Smooth muscle cell (in vitro differentiated cells): ENCODE results near the gene WDR86. TPM values are rescaled to one million over a fixed set of nuclear protein-coding genes. Genes with fewer than 3 reads are reported as not detected.

Source experiments
- DNase-seq: peaks from one replicate; lab custom pipeline; 2025; ENCODE audit not compliant: unreplicated experiment; lab: John Stamatoyannopoulos, UW
- H2AFZ ChIP-seq: fragments of 200-600 bp; sonication (generic); 2 replicates; pipeline ENCODE4 v1.6.0; 2016; ENCODE audit warnings: antibody characterized with exemption, low read depth, mild to moderate bottlenecking
- H3F3A ChIP-seq: fragments of 200-600 bp; sonication (generic); 2 replicates; pipeline ENCODE4 v1.6.0; 2017; ENCODE audit warnings: antibody characterized with exemption, low read depth
- H3K27ac ChIP-seq: fragments of 200-600 bp; sonication (generic); 2 replicates; pipeline ENCODE4 v1.5.1; 2016; ENCODE audit warnings: low read depth, mild to moderate bottlenecking
- H3K27me3 ChIP-seq: fragments of 200-600 bp; sonication (generic); 2 replicates; pipeline ENCODE4 v1.6.1; 2016; ENCODE audit warnings: low read depth, mild to moderate bottlenecking
- H3K36me3 ChIP-seq: fragments of 200-600 bp; sonication (generic); 2 replicates; pipeline ENCODE4 v1.5.1; 2016; ENCODE audit warnings: low read depth
- H3K4me1 ChIP-seq: fragments of 200-600 bp; sonication (generic); 2 replicates; pipeline ENCODE4 v1.5.1; 2016; ENCODE audit warnings: low read depth
- H3K4me2 ChIP-seq: fragments of 200-600 bp; sonication (generic); 2 replicates; pipeline ENCODE4 v1.6.0; 2016; ENCODE audit warnings: mild to moderate bottlenecking
- H3K4me3 ChIP-seq: fragments of 200-600 bp; sonication (generic); 2 replicates; pipeline ENCODE4 v1.5.1; 2016; ENCODE audit warnings: mild to moderate bottlenecking
- H3K79me2 ChIP-seq: fragments of 200-600 bp; sonication (generic); 2 replicates; pipeline ENCODE4 v1.6.0; 2016; ENCODE audit warnings: low read depth, mild to moderate bottlenecking
- H3K9ac ChIP-seq: fragments of 200-600 bp; sonication (generic); 2 replicates; pipeline ENCODE4 v1.6.0; 2016; ENCODE audit warnings: low read depth
- H3K9me3 ChIP-seq: fragments of 200-600 bp; sonication (generic); replicated peaks from 2 replicates; pipeline ENCODE4 v1.5.1; 2016; ENCODE audit warnings: low read depth
- H4K20me1 ChIP-seq: fragments of 200-600 bp; sonication (generic); 2 replicates; pipeline ENCODE4 v1.6.0; 2016; ENCODE audit warnings: low read depth
- CTCF ChIP-seq: fragments of 200-600 bp; sonication (generic); IDR thresholded peaks from 2 replicates; pipeline ENCODE4 v1.5.1; 2017; ENCODE audit warnings: borderline replicate concordance, mild to moderate bottlenecking, antibody characterized with exemption; ENCODE audit not compliant: insufficient read depth, poor library complexity, severe bottlenecking
- WGBS: methylation state at CpG from one replicate; pipeline ENCODE4 v1.1.7; 2016; ENCODE audit warnings: low lambda C conversion rate; 5-methylcytosine and 5-hydroxymethylcytosine counted together
- polyA plus RNA-seq: library from polyadenylated mRNA; unstranded; fragments of >200 nt; fragmentation: Nextera tagmentation; extraction: Ambion mirVana; gene quantifications from 2 replicates; pipeline ENCODE4 v1.2.1, GENCODE V29; 2016
- total RNA-seq: library from RNA; depleted of rRNA; stranded (reverse); fragments of >200 nt; gene quantifications from 2 replicates; pipeline ENCODE4 v1.2.3, GENCODE V29; 2014

The WDR86 gene
- total and polyA plus RNA-seq, 2 experiments from 2014 or later, result 1.3 to 4.1 TPM

GRCh38 chr7:151420144-151420543 lies 10.3 kb upstream of the WDR86 start:
- no peaks in the 10 kb centered on the region for H3K36me3 ChIP-seq
- H3K4me3 ChIP-seq, result no peak overlapping the region
- no peak overlapping the region for H2AFZ ChIP-seq
- no peak for DNase-seq
- H3K9me3 ChIP-seq, result no peaks in the 10 kb centered on the region
- no peak overlapping the region for H3K9ac ChIP-seq
- WGBS, result 73% methylated on average over 5 of the region's 5 CpGs
- peaks cover 5% of the 10 kb centered on the region for H3F3A ChIP-seq
- no peaks in the 10 kb centered on the region for H3K4me1 ChIP-seq
- H3K27ac ChIP-seq, result no peak overlapping the region
- no peak overlapping the region for H3K4me2 ChIP-seq
- H4K20me1 ChIP-seq, result no peaks in the 10 kb centered on the region
- no peaks in the 10 kb centered on the region for H3K27me3 ChIP-seq
- no peak for TF ChIP-seq CTCF
- no peaks in the 10 kb centered on the region for H3K79me2 ChIP-seq

- WGBS, result 29% methylated on average over 11 of the region's 11 CpGs
Measured at GRCh38 chr7:151416941-151417315, 7.1 kb upstream of the WDR86 start.

GRCh38 chr7:151416112-151416940 lies 6.5 kb upstream of the WDR86 start:
- Histone ChIP-seq H3K27ac (no peak overlapping the region), H3K9me3 (no peaks in the 10 kb centered on the region), H3K9ac (no peak overlapping the region), H3K4me3 (no peak overlapping the region), H3F3A (no peaks in the 10 kb centered on the region), H3K36me3 (no peaks in the 10 kb centered on the region), H3K79me2 (no peaks in the 10 kb centered on the region), H3K27me3 (peaks cover 6% of the 10 kb centered on the region), H4K20me1 (no peaks in the 10 kb centered on the region), H3K4me2 (no peak overlapping the region), H3K4me1 (no peaks in the 10 kb centered on the region), H2AFZ (no peak overlapping the region)
- DNase-seq, result no peak
- TF ChIP-seq CTCF, result no peak
- WGBS, result 65% methylated on average over 10 of the region's 10 CpGs

More at GRCh38 chr7:151416941-151417315, 7.1 kb upstream of the WDR86 start:
- Histone ChIP-seq H3K4me2 (no peak overlapping the region), H3K9me3 (no peaks in the 10 kb centered on the region), H3K79me2 (no peaks in the 10 kb centered on the region), H2AFZ (no peak overlapping the region), H3K9ac (no peak overlapping the region), H3K27ac (no peak overlapping the region), H3K4me1 (no peaks in the 10 kb centered on the region), H3K27me3 (peaks cover 2% of the 10 kb centered on the region), H3K4me3 (no peak overlapping the region), H3K36me3 (no peaks in the 10 kb centered on the region), H3F3A (no peaks in the 10 kb centered on the region), H4K20me1 (no peaks in the 10 kb centered on the region)
- no peak for TF ChIP-seq CTCF
- no peak for DNase-seq
